ENCODE results near the gene SUPT3H. TPM values are rescaled to one million over a fixed set of nuclear protein-coding genes. Genes with fewer than 3 reads are reported as not detected.
A peak's percentile ranks its signal among the peaks of the same experiment; 100 is the strongest.

The SUPT3H gene
- total and polyA plus RNA-seq, 4 donors = 0.85 to 4.8 (median 2.4) TPM

- no peaks in the 10 kb centered on the region for H3K36me3 ChIP-seq (ENCODE audit: control insufficient read depth in 4 of 4, insufficient read depth in 3 of 4, low read depth in 1 of 4, low read length in 3 of 4)
- no peak for DNase-seq (ENCODE audit: low spot score)
- H3K4me3 ChIP-seq (ENCODE audit: low read depth in 1 of 3, low read length in 3 of 3) = no peak overlapping the region
- H3K27me3 ChIP-seq (ENCODE audit: control insufficient read depth in 4 of 4, insufficient read depth in 4 of 4, low read length in 3 of 4) = no peaks in the 10 kb centered on the region
- no peak overlapping the region for H3K27ac ChIP-seq (ENCODE audit: low read depth in 1 of 2, low read length in 2 of 2)
- 49% methylated on average over 1 of the region's 1 CpG for WGBS
- H3K9ac ChIP-seq (ENCODE audit: low read depth in 1 of 2, low read length in 2 of 2) = no peak overlapping the region
- peaks cover 0 to 6% (median 3%) of the 10 kb centered on the region in 4 donors for H3K9me3 ChIP-seq (ENCODE audit: control insufficient read depth in 4 of 4, low read length in 3 of 4)
- H3K4me1 ChIP-seq (ENCODE audit: control insufficient read depth in 4 of 4, insufficient read depth in 4 of 4, low read length in 3 of 4) = peaks cover 0 to 8% (median 0%) of the 10 kb centered on the region in 4 donors
- TF ChIP-seq HNF4A (conservative IDR thresholded peaks at IDR 0.05) = peak; percentile 79 to 91
- TF ChIP-seq SP1 (IDR thresholded peaks at IDR 0.05) = peak; percentile 87
- no peak for TF ChIP-seq MAX (IDR thresholded peaks at IDR 0.05)
- TF ChIP-seq REST (IDR thresholded peaks at IDR 0.05) = no peak
- TF ChIP-seq RXRA (IDR thresholded peaks at IDR 0.05) = peak in 1 of 2 donors; percentile 23
- no peak for TF ChIP-seq CTCF (IDR thresholded peaks at IDR 0.05; ENCODE audit: low read depth, low read length, missing input control)
- TF ChIP-seq FOXA2 (IDR thresholded peaks at IDR 0.05) = peak; percentile 72
- TF ChIP-seq ATF3 (IDR thresholded peaks at IDR 0.05) = no peak
- peak; percentile 71 for TF ChIP-seq HNF4G (IDR thresholded peaks at IDR 0.05)
- peak; percentile 71 for TF ChIP-seq FOXA1 (IDR thresholded peaks at IDR 0.05)
- no peak for TF ChIP-seq RAD21 (IDR thresholded peaks at IDR 0.05)
- TF ChIP-seq EGR1 (IDR thresholded peaks at IDR 0.05; ENCODE audit: low read depth in 2 of 2) = no peak
- peak; percentile 29 for TF ChIP-seq YY1 (IDR thresholded peaks at IDR 0.05)
- TF ChIP-seq ZBTB33 (IDR thresholded peaks at IDR 0.05) = no peak
- no peak for TF ChIP-seq JUND (IDR thresholded peaks at IDR 0.05)
- TF ChIP-seq NR2F2 (IDR thresholded peaks at IDR 0.05) = no peak
These were observed 437.4 kb downstream of the SUPT3H start for GRCh38 chr6:44940367-44940766.
